MV-4-11 (cell line): ENCODE measurements around the gene SLC38A3.

Experiments
- DNase-seq: peaks from one replicate; lab custom pipeline; 2025; lab: John Stamatoyannopoulos, UW

SLC38A3 gene

DNA sequence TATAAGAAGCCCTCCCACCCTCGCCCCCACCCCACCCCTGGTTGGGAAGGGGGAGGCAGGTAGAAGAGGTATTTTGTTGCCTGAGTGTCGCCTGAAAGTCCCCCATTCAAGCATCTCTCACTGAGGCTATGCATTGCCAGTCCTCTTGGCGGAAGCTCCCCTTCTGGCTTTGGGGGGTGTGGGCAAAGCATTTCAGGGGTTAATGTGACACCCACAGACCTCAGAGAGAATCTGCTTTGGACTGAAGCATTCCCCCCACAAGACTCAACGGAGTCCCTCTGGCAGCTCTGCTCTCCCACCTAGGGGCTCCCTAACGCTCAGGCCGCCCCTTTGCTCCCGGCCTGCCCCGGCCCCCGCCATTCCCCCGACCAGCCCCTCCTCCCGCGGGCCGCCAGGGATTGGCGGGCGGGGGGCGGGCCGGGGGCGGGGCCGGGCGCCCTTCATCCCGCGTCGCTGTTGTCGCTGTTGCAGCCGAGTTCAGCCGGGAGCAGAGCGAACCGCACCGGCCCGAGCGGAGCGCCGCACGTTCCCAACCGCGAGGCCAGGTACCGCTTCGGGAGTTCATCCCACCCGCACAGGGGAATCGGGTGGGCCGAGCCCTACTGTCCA, at the start of gene SLC38A3:
TSS of gene SLC38A3 (plus strand) at position 468 of the 609 bp plus-strand sequence. CDS start 8,929 bp downstream, outside the sequence.
- no peak for DNase-seq

DNA sequence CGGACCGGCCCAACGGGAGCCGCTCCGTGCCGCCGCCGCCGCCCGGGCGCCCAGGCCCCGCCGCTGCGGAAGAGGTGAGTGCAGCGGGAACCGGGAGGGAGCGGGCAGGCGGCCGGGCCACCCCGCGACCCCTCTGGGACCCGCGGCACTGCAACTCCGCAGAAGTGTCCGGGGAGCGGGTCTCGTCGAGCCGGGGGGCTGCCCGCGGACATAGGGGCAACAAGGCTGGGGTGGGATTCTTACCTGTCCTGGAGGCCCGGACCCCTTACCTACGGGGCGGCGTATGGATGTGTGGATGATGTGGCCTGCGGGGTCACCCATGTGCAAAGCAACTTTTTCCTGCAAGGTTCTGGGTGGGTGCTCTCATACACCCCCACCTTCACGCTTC, 49.6 kb upstream of the SLC38A3 start:
- no peak for DNase-seq

DNA sequence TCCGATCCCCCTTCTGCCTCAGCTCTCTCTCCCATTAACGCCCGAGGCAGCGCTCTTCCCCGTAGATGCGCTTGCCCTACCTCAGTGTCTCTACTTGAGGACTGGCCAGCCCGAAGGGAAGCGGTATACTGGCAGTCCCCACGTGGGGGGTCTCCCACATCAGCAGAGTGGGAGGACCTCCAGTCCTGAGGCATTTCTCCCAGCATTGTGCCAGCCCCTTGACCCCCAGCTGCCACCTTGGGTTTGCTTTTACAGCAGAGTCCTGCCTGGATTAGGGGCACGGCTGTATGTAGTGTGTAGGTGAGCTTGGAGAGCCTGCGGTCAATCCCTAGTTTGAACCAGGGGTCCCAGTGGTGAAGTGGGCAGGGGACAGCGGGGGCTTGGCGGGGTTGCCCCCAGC, 49.2 kb upstream of the SLC38A3 start:
- no peak for DNase-seq

DNA sequence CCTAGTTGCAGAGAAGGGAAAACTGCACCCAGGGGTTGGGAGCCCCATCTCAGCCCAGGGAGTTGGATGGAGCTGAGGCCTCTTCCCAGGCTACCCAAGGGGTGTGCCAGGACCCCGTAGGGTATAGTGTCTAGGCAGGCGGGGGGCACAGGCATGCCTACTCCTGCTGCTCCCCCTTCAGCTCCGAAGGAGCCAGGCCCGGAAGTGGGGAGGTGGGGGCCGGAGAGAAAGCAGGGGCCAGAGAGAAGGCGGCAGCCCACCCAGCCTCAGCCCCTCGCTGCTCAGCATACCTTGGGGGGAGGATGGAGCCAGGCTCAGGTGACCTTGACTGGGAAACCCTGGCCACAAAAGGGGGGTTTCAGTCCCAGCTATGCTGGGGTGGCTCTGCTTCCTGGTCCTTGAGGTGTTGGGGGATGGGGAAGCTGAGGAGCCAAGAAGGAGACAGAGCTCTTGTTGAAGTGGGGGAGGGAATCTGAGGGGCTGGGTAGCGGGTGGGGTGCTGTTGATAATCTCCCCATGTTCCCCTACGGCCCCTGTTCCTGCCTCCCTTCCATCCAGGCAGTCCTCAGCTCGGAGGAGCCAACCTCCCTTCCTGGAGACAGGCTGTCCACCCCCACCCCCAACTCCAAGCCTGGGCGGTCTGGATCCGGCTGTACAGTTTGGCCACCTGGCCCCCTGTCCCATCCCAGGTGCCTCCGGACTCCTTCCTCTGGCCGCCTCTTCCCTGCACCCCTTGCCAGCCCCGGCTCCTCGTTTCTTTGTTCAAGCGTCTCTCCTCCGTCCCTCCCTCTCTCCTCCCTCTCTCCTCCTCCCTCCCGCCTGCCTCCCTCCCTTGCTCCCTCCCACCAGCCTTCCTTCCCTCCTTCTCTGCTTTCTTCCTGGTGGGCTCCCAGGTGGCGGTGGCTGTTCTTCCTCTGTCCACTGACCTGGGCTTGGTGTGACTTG, 48.2 kb upstream of the SLC38A3 start:
- DNase-seq: no peak

DNA sequence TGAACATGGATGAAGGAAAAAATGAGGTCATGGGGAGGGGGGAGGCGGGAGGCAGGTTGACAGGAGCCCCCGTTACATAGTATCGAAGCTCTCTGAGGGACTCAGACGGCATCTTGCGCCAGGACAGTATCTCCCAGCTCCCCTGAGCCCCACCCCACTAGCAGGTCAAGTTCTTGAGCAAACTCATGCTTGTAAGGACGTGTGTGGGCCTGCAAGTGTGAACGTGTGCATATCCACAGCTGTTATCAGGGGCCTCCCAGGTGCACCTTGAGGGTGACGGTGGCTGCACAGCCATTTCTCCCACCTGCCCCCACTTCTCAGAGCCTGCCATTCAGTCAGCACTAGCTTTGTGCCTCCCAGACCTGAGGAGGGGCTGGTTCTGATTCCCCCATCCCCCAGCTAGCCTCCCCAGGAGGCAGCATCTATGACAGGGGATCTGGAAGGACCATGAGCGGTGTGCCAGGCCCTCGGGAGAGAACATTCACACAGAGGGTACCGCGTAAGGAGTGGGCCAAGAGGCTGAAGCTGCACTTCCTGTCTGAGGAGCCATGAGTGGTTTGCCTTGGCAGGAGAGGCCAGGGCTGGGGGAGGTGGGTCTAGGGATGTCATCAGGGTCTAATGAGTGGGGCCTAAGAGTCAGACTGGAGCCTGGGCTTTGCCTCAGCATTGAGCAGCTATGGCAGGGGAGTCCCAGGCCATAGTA, 47.1 kb upstream of the SLC38A3 start:
- no peak for DNase-seq

DNA sequence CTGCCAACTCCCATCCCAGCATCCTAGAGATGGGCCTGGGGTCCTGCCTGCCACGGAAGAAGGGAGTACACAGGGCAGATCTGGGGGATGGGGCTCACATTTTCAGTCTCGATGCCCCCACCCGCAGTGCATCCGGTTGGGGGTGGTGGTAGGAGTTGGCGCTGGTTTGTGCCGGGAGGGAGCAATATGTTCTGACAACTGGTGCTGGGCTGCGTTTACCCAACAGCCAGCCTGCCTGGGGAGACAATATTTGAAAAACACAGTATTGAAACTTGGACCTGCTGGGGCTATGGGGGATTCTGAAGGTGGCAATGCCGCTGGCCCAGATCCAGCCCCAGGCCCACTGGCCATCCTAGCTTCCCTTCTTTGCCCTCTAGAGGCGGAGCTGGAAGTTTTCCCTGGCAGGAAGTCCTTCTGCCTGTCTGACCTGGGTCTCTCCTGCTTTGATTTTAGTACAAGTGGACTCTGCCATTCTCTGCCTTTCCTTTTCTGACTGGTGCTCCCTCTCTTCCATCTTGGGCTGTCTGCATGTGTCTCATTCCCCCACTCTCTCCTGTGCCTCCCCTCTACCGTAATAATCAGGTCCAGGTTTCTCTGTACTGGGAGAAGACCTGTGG, 46.4 kb upstream of the SLC38A3 start:
- DNase-seq: no peak

DNA sequence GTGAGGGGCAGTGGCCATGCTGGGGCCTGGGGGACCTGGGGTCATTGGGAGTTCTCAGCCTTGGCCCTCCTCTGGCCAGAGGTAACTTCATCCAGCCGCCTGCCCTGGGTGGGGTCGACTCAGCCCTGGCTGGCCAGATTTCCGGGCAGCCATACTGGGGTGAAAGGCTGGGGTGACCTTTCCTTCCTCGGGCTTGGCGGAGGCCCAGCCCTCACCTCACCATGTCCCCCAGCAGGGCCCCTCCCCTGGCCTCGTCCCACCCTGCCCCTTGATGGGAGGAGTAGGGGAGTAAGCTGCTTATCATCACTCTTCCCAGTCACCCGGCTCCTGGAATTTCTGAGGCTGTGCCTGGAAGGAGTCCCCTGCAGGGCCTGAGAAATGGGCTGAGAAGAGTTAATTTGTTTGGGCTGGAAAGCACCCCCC, 44.5 kb upstream of the SLC38A3 start:
- no peak for DNase-seq

DNA sequence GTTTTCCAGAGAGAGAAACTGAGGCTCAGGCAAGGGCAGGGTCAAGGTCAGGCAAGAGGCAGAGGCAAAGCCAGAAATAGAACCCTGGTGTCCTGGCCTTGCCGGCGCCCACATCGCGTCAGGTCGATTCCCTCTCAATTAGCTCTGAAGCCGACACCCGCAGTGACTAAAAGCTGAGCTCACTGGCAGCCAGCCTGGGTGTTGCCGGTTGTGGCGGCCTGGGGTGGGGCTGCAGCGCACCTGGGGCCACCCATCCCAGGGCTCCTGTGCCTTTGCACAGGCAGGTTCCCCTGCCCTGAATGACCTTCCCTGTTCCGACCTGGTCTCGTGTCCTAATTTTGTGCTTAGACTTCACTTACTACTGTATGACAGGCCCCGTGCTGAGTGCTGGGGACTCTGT, 43.8 kb upstream of the SLC38A3 start:
- no peak for DNase-seq

DNA sequence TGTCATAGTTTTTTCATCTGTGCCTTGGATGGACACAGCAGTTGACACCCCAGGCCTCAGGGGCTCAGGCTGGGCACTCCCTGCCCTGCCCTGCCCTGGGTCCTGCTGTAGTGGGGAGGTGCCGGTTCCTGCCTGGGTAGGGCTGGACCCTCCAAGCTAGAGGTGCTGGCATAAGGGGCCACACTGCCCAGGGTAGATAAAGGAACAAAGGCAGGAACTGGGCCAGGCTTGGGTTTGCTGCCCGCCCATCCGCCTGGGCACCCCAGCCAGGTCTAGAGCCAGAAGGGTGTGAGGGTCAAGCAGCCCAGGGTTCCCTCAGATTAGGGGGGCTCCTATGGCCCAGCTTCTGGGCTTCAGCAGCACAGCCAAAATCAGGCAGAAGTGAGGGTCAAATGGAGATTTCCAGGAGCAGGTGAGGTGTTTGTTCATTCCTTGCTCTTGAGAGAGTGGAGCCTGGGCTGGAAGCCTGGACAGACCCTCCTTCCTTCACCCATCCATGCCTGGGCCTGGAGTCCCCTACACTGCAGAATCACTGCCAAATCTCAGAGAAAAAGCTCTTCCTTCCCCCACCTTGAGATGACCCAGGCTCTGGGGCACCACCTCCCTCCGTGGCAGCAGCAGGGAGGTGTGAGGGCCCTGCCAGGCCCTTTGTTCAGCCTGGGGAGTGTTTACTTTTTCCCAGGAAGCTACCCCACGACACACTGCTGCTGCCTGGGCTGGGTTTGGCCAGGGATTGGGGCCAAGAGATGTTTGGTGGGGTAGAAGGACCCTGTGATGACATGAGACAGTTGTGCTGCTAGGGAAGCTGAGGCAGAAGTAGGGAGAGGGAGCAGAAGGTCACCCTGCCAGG, 42.8 kb upstream of the SLC38A3 start:
- DNase-seq: no peak

DNA sequence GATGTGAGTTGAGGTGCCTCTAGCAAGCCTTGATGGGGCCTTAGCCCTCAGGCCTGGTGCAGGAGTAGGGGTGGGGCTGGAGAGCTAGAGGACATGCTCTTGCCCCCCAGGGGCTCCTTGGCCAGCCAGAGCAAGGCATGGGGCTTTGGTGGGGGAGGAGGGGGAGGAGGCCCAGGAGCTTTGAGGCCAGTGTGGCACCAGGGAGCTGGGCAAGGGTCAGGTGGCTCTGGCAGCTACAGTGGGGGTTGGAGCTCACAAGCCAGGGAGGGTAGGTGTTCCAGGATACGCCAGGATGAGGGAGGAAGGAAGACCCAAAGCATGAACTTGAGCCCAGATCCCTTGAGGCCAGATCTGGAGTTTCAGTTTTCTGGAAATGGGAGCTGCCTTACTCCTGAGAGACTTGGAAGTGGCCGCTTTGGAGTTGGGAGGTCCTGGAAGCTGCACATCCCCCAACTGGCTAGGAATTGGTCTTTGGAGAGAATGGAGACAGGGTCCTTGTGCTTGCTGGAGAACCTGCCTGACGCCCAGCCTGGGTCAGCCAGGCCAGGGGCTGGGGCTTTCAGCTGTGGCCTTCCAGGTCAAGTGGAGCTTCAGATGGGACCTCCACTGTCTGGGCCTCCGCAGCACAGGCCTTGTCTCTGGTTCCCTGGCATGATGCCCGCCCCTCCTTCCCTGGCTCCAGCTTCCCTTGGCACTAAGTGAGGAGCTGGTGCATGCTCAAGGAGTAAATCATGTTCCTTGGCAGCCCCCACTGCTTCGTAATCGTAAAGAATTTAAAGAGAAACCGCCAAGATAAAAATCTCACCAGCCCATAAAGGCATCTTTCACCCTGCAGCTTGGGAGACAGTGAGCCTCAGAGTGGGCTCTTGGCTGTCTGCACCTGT, 41.3 kb upstream of the SLC38A3 start:
- no peak for DNase-seq

DNA sequence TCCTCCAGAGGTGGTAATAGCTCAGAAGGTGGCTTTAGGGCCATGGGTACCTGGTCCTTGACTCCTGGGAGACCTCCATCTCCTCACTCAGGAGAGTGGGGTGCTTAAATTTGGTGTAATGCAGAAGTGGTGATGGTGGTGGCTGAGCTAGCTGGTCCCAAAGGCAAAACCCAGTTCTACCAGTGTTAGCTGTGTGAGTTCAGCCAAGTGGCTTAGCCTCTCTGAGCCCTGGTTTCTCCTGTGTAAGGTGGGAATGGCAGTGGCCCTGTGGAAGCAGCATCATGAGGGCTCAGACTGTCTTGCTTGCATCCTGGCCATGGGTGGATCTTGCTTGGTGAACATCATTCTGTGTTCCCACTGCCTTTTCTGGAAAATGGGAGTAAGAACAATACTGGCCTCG, 40.6 kb upstream of the SLC38A3 start:
- no peak for DNase-seq

DNA sequence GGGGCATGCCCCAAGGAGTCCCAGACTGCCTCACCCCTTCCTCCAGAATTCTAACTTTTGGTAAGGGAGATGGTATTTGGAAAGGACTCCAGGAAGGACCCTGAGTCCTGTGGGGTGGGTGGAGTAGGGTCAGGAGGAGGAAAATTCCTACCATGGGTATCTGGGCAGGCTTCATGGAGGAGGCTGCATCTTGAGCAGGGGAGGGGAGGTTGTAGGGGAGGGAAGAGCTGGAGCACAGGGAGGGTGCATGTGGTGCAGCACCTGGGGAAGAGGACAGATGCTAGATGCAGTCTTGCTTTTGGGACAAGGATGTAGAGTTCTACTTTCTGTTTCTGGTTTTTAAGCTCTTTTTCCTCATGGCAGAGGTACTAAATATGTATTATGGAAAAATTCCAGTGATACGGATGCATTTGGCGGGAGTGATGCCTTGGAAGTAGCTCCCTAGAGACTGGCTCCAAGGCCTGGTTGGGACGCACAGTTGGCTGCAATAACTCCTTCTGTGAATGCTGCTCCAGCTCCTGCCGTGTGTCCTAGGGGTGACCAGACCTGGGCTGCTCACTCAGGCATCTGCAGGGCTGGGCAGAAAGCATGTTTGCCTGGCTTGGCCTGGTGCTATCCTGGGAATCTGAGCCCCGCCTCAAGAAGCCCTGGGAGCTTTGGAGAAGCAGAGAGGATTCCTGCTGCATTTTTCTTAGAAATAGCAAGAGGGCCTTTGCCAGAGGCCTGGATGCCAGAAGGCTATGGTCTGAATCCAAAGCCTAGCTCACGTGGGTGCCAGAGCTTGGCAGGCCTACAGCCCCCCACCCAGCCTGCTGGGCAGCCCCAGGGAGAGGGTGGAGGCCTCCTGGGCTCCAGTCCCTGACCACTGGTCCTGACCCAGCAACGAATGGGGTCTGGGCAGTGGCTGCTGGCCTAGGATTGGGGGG, 39.8 kb upstream of the SLC38A3 start:
- DNase-seq: no peak

DNA sequence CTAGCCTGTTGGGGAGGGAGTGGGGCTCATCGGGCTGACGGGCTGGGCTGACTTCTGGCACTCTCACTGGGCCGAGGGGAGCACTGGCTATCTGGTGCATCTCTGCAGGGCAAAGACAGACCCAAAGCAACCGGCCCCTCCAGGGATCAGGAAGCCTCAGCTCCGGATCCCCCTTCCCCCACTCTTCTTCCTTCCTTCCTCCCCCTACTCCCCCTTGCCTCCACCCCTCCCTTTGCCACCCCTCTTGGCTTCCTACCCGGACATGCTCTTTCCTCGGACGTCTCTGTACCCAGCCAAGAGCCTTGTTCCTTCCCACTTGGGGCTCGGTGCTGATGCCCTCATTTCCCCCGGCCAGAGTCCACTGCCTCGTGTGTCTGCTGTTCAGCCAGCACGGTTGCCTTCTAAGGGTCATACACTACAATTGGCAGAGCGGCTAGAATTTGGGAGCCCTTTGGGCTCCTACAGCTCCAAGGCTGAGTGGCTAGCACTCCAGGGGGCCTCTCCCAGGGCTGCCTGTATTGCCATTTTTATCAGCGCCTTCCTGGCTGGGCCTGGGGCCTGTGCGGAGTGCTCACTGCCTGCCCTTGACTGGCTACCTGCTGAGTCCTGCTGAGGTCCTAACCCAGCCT, 39.0 kb upstream of the SLC38A3 start:
- DNase-seq: no peak

DNA sequence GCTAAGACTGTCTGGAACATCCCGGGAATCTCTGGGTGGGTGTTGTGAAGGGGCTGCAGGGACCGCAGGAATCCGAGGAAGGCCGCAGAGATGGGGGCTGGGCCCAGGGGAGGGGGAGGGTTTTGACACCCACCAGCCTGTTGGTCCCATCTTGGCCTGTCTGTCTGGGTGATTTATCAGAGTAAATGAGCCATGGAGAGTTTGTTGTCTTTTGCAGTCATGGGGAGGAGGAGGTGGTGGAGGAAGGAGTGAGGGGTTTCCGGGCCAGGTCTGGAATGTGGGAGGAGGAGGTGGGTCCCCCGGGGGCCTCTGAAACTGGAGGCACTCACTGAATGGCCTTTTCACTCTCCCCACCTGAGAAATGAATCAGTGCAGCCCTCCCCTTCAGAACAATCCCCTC, 38.5 kb upstream of the SLC38A3 start:
- no peak for DNase-seq

DNA sequence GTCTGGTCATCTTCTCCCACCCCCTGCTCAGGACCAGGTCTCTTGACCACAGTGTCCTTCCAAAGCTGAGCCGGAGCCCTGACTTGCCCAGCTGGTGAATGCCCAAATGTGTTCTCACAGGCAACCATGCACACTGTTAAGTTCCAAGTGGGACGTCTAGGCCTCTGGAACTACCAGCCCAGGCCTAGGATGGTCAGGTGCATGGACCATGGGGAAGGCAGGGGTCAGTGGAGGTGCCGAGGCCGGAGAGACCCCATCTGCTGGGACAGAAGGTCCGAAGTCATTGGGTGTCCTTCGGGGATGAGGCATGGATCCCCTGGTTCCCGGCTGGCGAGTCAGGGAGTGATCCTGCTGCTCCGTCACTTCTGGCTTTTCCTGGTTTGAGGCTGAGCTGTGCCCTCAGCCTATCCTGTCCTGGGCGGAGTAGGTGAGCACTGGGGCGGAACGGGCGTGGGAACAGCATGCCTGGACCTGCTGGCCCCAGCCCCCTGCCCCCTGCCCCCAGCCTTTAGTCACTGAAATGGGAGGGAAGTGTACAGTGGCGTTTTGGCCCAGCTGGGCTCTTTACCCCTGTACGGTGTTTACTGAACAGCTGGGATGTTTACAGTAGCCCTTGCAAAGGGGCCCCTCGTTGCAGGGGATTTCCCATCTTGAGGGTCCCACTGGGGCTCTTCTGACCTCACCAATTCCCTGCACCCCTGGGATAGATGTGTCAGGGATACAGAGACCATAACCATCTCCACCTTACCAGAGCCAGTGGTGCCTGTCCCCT, 37.8 kb upstream of the SLC38A3 start:
- no peak for DNase-seq

DNA sequence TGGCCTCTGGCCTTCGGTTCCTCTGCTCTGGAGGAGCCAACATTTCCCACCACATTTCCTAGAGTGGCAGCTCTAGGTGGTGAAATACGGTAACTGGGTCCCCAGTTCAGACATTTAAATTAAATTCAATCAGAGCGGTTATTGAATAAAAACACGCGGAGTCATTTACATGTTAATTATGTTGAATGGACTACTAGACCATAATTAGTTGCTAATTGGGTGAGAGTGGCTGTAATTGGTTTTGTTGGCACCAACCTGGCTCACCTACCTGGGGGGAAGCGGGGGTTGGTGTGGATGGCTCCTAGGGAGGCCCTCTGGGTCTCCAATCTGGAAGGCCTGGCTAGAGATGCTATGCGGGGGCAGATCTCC, 37.2 kb upstream of the SLC38A3 start:
- no peak for DNase-seq

DNA sequence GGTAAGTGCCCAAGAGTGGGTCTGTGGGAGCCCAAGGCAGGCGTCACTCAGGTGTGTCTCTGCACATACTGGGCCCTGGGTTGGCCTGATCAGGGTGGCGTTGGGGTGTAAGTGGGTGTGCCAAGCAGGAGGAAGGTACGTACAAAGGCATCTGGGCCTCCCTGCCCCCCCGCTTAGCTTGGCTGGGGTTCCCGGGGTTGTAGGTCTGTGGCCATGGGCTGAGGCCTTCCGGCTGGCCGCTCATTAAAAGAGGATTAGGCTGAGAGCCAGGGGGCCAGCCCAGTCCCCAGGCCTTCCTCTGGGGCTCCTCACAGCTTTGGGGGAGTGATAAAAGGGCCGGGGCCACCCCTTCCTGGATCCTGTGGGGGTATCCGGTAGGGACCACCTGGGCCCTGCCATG, 36.7 kb upstream of the SLC38A3 start:
- DNase-seq: no peak

DNA sequence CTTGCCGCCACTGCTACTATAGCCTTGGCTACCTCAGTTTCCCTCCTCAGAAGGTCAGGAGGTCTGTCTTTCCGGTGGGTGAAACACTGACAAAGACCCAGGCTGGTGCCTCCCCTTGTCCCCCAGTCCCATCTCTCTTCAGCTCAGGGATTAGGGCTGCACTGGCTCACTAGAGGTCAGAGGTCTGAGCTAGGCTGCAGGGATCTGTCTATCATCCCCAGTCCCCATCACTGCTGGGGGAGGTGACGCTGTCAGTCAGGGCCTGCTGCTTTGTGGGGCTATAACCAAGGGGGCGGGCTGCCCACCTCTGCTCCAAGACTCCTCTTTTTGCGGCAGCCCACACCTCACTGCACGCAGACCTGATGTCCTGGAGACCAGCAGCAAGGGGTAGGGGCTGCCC, 36.3 kb upstream of the SLC38A3 start:
- DNase-seq: no peak
